ENCODE results near the gene GP9.
"Not testable (repeated sequence)": the region's sequence is repeated elsewhere in the genome, so short reads cannot be mapped to it uniquely, and the experiment has no call there.

Gene GP9

DNA sequence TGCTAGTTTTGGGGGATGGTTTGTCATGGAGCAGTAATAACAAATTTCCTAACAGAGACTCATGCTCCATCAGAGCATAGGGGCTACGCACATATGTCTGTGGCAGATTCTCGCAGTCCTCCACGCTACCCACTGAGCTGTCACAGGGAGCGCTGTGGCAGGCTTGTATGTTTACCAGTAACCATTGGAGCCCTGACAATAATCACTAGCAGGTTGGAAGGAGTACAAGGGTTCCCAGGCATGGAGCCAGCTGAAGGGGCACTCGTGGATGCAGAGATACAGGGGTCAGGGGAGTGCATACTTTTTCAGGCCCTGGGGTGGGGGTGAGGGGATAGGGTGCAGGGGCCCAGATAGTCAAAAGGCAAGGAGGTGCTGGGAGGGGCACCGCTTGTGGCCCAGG is 7.9 kb upstream of the GP9 start:
- DNase-seq: no peak

DNA sequence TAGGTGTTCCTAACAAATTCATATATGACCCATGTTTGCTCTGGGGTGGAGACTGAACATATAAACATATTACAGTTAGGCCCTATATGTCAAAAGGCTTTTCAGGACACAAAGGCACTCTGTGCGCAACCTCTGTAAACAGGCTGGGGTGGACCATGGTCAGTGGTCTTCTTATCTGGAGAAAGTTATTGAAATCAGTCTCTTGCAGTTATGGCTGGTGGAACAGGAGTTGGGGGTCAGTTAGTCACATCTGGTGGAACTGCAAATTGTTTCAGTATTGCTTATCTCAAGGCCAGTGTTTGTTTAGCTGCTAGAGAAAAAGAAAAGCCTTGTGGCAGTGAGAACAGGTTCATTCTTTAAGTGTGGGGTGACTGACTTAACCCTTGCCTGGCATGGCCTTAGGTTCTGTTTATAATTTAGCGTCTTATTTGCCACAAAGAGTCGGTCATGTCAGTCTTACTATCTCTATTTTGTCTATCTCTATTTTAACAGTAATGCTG is 5.9 kb upstream of the GP9 start:
- no peak for DNase-seq

DNA sequence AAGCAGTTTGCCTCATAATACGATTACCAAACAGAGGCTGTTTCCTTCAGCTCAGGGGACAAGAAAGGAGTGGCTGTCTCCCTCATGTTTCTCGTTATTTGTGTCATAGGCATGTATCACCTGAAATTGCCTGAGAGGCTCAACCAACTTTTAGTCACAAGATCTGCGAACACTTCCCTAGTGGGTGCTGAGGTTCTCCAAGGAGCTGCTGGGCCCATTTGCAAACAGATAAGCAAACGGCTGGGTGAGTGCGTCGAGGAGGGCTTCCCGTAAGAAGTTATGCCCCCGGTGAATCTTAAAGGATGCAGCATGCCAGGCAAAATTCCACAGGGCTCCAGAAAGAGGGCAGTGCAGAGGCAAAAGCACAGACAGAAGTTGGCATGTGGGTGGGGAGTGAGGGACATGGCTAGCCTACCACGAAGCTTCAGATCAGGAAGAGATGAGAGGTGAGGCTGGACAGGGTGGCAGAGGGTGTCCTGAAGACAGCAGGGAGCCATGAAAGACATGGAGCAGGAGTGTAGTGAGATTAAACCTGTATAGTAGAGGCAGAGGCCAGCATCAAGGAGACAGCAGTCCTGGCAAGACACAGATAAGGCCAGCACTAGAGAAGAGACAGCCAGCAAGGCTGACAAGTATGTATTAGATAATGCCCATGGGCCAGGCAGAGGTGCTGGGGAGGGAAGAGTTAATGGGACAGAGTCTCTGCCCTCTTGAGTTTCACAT is 4.0 kb upstream of the GP9 start:
- DNase-seq: no peak

DNA sequence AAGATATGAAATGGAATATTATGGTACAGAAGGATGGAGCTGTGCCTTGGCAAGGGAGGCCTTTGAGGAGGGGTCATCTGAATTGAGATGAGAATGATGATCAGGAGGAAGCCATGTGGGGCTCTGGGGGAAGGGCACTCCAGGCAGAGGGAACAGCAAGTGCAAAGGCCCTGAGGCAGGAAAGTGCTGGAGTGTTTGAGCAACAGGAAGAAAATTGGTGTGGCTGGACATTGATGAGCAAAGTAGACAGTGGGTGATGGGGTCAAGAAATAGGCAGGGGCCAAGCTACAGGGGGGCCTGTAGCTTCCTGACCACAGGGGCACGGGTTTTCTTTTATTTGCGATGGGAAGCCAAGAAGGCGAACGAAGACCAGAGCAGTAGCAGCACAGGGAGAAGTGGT is 3.3 kb upstream of the GP9 start:
- no peak for DNase-seq

DNA sequence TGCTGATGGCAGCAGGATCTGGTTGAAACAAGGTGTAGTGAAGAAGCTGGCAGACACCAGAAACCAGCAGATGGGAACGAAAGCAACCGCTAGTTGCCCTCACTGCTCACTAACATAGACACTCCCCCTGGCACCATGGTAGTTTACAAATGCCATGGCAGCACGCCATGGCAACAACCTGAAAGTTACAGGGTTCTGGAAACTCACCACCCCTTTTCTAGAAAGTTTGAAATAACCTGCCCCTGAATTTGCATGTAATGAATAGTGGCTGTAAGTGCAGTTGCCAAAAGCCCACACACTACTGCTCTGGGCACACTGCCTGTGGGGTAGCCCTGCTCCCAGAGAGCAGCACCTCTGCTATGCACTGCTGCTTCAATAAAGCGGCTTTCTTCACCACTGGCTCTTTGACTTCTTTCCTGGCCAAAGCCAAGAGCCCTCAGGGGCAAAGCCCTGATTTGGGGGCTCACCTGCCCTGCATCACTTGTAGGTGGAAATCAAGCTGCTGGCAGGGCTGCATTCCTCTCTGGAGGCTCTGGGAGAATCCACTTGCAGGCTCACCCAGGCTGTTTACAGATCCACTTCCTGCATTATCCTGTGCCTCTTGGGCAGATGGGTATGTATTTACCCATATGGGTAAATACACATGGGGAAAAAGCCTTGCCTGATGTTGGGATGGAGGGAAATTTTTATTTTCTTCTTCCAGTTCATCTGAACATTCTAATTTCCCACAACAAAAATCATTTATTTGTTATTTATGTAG is 2.0 kb upstream of the GP9 start:
- no peak for DNase-seq

DNA sequence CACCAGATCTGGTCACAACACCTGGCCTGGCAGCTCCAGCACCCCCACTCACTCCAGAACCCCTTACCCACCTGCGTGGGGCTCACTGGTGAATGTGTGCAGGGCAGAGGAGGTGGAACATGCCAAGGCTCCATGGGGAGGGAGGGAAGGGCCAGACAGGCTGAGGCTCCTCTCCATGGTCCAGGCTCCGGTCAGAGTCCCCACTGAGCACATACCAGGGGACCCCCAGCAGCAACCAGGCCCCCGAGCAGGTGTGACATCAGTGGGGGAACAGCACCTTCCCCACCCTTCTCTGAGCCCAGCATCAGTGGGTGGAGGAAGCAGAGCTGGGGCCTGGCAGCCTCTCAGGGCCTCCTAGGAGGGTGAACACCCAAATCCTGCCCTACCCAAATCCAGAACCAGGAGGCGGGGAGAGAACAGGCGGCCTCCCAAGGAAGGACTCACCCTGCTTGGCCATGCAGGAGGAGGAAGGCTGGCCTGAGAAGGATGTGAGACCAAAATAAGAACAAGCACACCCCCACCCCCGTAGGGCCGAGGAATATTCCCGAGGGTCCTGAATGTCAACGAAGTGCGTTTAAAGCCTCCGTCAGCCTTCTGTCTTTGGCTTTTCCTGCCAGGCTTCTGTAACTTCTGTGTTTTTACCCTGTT is 1.1 kb upstream of the GP9 start:
- no peak for DNase-seq

DNA sequence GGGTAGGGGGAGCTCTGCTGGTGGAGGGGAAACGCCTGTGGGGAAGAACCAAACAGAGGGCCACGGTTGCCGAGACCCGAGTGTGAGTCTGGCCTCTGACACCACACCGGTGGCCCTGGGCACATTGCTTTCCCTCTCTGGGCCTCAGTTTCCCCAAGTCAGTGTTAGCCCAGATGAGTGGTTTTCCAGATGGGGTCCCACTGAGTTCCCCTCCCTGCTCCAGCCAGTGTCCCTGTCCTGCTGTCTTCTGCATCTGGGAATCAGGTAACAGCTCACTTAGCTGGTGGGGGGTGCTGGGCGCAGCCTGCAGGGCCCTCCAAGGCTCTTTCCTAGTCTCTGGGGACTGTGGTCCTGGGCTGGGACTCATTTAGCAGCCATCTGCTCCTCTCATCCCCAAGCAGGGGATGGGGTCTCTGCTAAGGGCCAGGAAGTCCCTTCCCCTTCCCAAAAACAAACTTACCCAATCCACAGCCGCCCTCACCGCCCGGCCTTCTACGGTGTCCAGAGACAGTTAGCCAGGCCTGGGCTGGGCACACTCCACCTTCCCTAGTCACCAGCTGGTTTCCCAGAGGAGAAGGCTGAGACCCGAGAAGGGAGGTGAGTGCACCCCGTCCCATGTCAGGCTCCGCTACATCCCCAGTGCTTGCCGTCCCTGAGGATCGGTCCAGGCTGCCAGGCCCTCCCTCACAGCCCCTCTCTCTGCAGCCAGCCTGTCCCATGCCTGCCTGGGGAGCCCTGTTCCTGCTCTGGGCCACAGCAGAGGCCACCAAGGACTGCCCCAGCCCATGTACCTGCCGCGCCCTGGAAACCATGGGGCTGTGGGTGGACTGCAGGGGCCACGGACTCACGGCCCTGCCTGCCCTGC is 676 bp downstream of the GP9 start:
- no peak for DNase-seq

DNA sequence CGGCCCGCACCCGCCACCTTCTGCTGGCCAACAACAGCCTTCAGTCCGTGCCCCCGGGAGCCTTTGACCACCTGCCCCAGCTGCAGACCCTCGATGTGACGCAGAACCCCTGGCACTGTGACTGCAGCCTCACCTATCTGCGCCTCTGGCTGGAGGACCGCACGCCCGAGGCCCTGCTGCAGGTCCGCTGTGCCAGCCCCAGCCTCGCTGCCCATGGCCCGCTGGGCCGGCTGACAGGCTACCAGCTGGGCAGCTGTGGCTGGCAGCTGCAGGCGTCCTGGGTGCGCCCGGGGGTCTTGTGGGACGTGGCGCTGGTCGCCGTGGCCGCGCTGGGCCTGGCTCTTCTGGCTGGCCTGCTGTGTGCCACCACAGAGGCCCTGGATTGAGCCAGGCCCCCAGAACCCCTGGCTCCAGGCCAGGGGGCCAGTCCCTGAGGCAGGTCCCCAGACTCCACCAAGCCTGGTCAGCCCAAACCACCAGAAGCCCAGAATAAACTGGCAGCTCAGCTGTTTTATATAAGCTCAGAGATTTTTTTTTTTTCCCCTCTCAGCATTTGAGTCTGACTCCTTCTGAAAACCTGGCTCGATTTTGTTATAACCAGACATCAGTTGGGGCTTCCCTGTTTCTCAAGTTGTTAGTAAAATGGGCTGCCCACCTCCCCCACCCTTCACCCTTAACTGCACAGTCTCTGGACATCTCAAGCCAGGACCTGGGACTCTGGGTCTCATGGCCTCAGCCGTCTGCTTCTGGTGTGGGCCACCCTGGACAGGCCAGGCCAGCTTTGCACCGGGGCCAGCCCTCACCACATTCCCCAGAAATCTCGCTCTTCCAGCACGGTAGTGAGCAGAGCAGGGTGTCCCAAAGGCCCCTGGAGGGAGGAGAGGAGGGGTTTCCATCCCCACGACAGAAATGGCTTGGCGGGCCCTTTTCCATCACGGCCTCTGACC is 1.6 kb downstream of the GP9 start:
- DNase-seq: no peak

DNA sequence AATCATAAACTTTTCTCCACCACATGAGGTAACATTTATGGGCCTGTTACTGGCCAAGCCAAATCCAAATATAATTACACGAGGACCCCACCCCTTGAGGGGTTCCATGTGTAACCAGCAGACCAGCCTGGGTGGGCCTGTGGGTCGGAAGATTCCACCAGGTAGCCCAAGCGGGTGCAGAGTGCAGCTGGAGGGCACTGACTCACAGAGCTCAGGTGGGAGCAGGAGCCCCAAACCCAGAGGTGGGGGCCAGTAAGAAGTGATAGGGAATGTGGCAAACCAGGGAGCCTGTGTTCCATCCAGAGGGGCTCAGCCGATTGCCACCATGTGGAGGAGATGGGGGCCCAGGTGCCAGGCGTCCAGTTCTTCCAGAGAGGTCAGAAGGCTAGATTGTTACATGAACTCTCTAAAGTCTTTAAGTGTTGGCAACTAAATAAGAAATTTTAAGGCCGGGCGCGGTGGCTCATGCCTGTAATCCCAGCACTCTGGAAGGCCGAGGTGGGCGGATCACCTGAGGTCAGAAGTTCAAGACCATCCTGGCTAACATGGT is 2.6 kb downstream of the GP9 start:
- no peak for DNase-seq

DNA sequence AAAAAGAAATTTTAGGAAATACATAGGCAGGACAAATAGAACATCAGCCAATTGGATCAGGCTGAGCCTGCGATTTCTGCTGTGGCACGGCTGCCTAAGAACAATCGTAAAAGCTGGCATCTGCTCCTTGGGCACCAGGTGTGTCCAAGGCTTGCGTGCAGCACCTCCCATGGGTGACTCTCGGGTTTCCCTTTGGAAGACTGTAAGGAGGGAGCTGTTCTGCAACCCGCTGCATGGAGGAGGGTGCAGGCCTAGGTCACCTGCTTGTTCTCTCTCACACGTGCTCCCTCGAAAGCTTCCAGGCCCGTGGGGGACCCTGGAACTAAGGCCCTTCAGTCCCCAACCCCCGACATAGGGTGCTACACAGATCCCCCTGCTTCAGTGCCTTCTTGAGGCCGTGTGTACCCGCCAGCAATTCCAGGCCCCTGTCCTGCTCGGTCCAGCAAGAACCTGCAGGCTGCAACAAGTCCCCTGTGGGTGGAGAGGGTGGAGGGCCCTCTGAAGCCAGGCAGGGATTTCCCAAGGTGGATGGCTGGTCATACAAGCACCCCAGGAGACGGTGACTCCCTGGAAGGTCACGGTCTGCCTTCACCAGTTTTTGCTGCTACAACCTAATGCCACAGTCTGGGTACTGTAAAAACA is 3.4 kb downstream of the GP9 start:
- no peak for DNase-seq

DNA sequence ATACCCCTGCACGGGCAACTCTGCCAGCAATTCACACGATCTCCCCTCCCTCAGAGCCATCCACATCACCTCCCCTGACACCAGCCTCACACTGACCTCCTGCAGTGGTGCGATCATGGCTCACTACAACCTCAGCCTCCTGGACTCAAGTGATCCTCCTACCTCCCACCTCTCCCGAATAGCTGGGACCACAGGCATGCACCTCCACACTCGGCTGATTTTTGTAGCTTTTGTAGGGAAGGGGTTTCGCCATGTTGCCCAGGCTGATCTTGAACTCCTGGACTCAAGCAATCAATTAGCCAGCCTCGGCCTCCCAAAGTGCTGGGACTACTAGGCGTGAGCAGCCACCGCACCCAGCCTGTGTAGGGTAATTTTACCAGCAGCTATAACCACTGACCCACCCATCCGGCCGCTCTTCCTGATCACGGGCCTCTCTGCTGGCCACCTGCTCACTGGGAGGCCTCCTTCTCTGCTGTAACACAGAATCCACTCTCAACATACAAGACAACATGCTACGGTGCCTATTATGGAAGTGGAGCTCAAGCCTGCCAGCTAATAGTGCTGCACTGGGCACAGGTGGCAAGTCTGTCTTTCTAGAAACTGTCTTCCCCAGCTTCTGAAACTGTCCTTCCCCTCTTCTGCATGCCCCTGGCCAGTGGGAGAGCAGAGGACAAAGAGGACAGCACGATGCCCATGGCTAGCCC is 4.6 kb downstream of the GP9 start:
- DNase-seq: no peak

DNA sequence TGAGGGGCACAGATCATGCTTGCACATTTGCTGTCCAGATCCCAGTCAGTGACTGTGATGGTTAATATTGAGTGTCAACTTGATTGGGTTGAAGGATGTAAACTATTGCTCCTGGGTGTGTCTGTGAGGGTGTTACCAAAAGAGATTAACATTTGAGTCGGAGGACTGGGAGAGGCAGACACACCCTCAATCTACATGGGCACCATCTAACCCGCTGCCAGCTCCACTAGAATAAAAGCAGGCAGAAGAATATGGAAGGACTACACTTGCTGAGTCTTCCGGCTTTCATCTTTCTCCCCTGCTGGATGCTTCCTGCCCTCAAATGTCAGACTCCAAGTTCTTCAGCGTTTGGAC is 5.1 kb downstream of the GP9 start:
- DNase-seq: no peak

DNA sequence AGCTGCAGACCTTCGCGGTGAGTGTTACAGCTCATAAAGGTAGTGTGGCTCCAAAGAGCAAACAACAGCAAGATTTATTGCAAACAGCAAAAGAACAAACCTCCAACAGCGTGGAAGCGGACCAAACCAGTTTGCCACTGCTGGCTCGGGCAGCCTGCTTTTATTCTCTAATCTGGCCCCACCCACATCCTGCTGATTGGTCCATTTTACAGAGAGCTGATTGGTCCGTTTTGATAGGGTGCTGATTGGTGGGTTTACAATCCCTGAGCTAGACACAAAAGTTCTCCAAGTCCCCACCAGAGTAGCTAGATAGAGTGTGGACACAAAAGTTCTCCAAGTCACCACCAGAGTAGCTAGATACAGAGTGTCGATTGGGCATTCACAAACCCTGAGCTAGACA is 7.1 kb downstream of the GP9 start:
- not testable (repeated sequence) for DNase-seq

DNA sequence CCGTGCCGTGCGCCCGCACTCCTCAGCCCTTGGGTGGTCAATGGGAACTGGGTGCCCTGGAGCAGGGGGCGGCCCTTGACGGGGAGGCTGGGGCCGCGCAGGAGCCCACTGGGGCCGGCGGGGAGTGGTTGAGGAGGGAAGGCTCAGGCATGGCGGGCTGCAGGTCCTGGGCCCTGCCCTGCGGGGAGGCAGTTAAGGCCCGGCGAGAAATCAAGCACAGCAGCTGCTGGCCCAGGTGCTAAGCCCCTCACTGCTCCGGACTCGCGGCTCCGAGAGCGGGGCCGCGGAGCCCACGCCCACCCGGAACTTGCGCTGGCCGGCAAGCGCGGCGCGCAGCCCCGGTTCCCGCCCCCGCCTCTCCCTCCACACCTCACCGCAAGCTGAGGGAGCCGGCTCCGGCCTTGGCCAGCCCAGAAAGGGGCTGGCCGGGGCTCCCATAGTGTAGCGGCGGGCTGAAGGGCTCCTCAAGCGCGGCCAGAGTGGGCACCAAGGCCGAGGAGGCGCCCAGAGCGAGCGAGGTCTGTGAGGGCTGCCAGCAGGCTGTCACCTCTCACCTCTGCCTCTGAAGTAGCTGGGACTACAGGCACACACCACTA is 7.8 kb downstream of the GP9 start:
- peak; percentile 13 for DNase-seq

DNA sequence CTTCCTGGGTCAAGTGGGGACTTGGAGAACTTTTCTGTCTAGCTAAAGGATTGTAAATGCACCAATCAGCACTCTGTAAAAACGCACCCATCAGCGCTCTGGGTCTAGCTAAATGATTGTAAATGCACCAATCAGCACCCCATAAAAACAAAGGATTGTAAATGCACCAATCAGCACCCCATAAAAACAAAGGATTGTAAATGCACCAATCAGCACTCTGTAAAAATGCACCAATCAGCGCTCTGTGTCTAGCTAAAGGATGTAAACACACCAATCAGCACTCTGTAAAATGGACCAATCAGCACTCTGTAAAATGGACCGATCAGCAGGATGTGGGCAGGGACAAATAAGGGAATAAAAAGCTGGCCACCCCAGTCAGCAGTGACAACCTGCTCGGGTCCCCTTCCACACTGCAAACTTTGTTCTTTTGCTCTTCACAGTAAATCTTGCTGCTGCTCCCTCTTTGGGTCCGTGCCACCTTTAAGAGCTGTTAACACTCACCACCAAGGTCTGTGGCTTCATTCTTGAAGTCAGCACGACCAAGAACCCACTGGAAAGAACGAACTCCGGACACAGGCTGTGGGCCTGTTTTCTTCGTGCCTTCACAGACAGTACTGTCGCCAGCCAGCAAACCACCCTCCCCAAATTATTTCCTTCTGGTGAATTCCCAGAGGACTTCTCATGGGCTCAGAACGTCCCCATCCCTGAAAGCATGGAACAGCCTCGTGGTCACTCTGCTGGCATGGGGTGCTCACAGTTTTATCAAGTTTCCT is 8.9 kb downstream of the GP9 start:
- not testable (repeated sequence) for DNase-seq

DNA sequence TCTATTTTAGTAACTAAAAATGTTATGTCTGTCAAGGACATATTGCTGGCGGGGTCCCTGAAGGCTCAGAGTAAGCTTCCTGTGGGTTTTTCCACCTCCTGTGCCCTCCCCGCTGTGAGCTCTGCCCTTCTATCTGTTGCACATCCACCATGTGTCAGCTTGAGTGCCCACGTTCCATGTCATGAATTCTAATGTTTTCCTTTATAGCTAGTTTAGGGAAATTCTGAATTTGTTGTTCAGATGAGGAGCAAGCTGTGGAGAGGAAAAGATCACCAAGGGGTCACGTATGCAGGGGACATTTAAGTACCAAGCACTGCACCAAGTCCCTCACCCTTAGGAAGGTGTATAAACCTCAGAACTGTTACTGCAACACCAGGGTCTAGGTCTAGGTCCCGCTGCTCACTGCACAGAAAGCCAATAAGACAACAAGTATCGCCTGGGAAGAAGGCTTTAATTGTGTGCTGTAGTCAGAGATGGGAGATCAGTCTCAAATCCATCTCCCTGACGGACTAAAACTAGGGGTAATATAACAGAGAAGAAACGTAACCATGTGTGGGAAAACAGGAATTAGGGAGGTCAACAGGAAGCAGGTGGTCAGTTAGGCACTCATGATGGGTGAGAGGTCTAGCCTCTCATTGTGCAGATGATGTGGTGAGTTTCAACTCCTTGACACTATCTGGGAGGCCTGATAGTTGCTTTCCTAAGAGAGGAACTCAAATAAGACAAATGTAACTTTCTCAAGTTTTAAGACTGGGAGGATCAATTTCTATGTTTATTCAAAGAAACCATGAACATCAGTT is 9.7 kb downstream of the GP9 start:
- DNase-seq: peak; percentile 4

DNA sequence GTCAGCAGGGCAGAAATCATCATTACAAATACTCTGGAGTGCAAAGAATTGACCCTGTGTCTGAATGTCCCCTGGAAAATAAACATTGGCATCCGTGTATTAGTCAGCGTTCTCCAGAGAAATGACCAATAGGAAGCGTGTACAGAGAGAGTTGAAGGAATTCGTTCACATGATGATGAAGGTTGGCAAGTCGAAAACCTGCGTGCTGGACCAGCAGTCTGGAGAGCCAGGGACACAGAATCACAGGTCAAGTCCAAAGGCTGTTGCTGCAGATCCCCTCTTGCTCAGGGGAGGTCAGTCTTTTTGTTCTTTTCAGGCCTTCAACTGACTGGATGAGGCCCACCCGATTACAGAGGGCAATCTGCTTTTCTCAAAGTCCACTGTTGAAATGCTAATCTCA is 16.6 kb downstream of the GP9 start:
- DNase-seq: no peak

DNA sequence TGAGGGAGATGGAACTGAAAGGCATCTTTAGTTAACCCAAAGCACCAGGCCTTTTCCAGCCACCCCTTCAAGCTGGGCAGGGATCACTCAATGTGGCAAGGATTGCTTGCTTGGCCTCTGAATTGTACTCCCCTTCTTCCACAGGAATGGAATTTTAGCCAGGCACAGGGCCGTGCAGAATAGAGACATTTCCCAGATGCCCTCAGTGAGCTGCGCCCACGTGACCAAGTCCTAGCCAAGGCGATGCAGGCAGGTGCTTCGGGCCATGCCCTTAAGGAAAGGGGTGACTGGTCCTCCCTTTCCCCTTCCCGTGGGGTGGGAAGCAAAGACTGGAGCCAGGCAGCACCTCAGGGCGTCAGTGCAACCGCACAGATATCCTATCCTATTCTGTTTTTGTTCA is 17.9 kb downstream of the GP9 start:
- no peak for DNase-seq

Measured in suppressor macrophage treated with lipopolysaccharide for 4 hours (primary cell).